K562 (cell line): Measurements from ENCODE around the gene SLC6A13. TPM values are rescaled to one million over a fixed set of nuclear protein-coding genes. Genes with fewer than 3 reads are reported as not detected.

ENCODE experiments used
- BRD9 ChIP-seq: fragments of 450-650 bp; IDR thresholded peaks from 2 replicates; pipeline ENCODE4 v1.6.1; 2018; ENCODE audit warnings: low read depth; ENCODE audit not compliant: partially characterized antibody
- MCM7 ChIP-seq, 2 experiments: fragments of 450-650 bp; IDR thresholded peaks; 2 replicates each; pipeline ENCODE4 v1.6.1; 2016 to 2018
- ZBTB40 ChIP-seq, 2 experiments: fragments of 450-650 bp in 1 of 2; sonication (generic) in 1 of 2; formaldehyde crosslinking in 1 of 2; IDR thresholded peaks; 2 replicates each; pipeline versions ENCODE4 v1.7.1 to v1.9.0; 2016 to 2022; ENCODE audit warnings: inconsistent platforms in 1 of 2, mild to moderate bottlenecking in 1 of 2, missing genetic modification reagents in 1 of 2
- ZNF551 ChIP-seq: fragments of 250-450 bp; sonication (Bioruptor Pico); IDR thresholded peaks from 2 replicates; pipeline ENCODE4 v1.5.0; 2021; ENCODE audit warnings: mild to moderate bottlenecking, moderate library complexity
- polyA plus RNA-seq, 8 experiments: library from polyadenylated mRNA; depleted of rRNA in 4 of 8; stranded (reverse) in 5 of 8; unstranded in 3 of 8; fragments of >200 nt; fragmentation: Nextera tagmentation in 2 of 8; fragmentation: Illumina TruSeq in 1 of 8; extraction: Ambion mirVana in 2 of 8; extraction: Trizol in 1 of 8; gene quantifications; 2 replicates each; pipeline versions ENCODE4 v1.2.1 to v1.2.3, GENCODE V29; 2011 to 2014; ENCODE audit warnings: inconsistent platforms in 1 of 8, missing spikeins in 1 of 8
- total RNA-seq, 7 experiments: library from RNA; depleted of rRNA in 6 of 7; stranded (reverse); fragments of >200 nt in 6 of 7; fragmentation: Illumina TruSeq in 2 of 7; extraction: Trizol in 2 of 7; gene quantifications; 2 replicates each; pipeline versions ENCODE4 v1.2.1 to v1.2.3, GENCODE V29; 2011 to 2021; ENCODE audit warnings: low replicate concordance in 1 of 7
- TF ChIP-seq, protein P1 (sequence below): fragments of 250-450 bp; sonication (Bioruptor Pico); IDR thresholded peaks from 2 replicates; pipeline ENCODE4 v1.4.0; 2020; ENCODE audit warnings: borderline replicate concordance

SLC6A13 gene
- total and polyA plus RNA-seq, 9 of the 15 experiments (the other 6 are each of a cell fraction or from before 2014, with no cell fraction given): 0.06 to 0.33 (median 0.22) TPM; not detected in 4

DNA sequence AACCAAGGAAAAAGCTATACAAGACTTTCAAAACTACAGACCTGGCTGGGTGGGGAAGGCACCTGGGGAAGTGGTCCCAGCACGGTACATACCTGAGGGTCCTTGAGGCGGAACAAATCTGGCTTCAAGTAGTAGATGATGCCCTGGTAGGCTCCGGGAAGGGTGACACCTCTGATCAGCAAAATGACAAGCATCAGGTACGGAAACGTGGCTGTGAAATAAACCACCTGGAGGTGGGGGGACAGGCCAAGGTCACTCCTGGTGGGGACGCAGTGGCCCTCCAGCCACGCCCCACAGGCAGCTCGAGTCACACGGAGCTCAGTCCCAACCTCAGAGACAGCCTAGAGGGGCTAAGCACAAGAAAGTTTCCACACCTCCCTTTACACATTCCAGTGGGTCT is 63.9 kb downstream of the SLC6A13 start (continued):
- TF ChIP-seq, protein P1, sequence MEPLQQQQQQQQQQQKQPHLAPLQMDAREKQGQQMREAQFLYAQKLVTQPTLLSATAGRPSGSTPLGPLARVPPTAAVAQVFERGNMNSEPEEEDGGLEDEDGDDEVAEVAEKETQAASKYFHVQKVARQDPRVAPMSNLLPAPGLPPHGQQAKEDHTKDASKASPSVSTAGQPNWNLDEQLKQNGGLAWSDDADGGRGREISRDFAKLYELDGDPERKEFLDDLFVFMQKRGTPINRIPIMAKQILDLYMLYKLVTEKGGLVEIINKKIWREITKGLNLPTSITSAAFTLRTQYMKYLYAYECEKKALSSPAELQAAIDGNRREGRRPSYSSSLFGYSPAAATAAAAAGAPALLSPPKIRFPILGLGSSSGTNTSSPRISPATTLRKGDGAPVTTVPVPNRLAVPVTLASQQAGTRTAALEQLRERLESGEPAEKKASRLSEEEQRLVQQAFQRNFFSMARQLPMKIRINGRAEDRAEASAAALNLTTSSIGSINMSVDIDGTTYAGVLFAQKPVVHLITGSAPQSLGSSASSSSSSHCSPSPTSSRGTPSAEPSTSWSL (CRISPR knock-in tag): no peak
- no peak for TF ChIP-seq BRD9
- no peak for TF ChIP-seq ZNF551 (CRISPR knock-in tag)
- no peak for TF ChIP-seq ZBTB40 (IDR thresholded peaks at IDR 0.05)
- TF ChIP-seq ZBTB40 (CRISPR knock-in tag; IDR thresholded peaks at IDR 0.05): no peak
- no peak for TF ChIP-seq MCM7 (IDR thresholded peaks at IDR 0.05)
